H1 (cell line): Measurements from ENCODE around the gene CDH20. TPM values are rescaled to one million over a fixed set of nuclear protein-coding genes. Genes with fewer than 3 reads are reported as not detected.

Experiments
- CTCF ChIA-PET: fragments of 300-600 bp; sonication (Branson Sonifier 250); formaldehyde crosslinking; loops from one replicate; lab custom pipeline; 2021; ENCODE audit not compliant: partially characterized antibody; lab: Charles Lee
- POLR2A ChIA-PET: fragments of 300-600 bp; sonication (Branson Sonifier 250); formaldehyde crosslinking; loops from one replicate; lab custom pipeline; 2021; ENCODE audit warnings: inconsistent platforms; ENCODE audit not compliant: partially characterized antibody; lab: Charles Lee
- DNase-seq, 2 experiments: peaks; one replicate each; pipeline versions ENCODE4 v3.0.0 to v3.0.0-alpha.2; 2010 to 2022; ENCODE audit warnings: low spot score in 2 of 2, low read depth in 1 of 2, mixed read lengths in 1 of 2
- FAIRE-seq: peaks from 2 replicates; lab custom pipeline; 2011; peaks lifted over from hg19 to GRCh38; lab: Jason Lieb, UNC
- H2AFZ ChIP-seq: 2 replicates; pipeline ENCODE4 v1.8.1; 2012; ENCODE audit warnings: low read length, inconsistent platforms
- H2AK5ac ChIP-seq: 2 replicates; pipeline ENCODE4 v1.6.1; 2013; ENCODE audit warnings: low read depth, low read length
- H2BK120ac ChIP-seq: replicated peaks from 2 replicates; pipeline ENCODE3; 2013; ENCODE audit warnings: low read depth, low read length, inconsistent platforms
- H2BK12ac ChIP-seq: 2 replicates; pipeline ENCODE4 v1.6.1; 2013; ENCODE audit warnings: low read depth, low read length
- H2BK15ac ChIP-seq: 2 replicates; pipeline ENCODE4 v1.6.1; 2013; ENCODE audit warnings: low read length
- H2BK20ac ChIP-seq: 2 replicates; pipeline ENCODE4 v1.6.1; 2013; ENCODE audit warnings: low read length
- H2BK5ac ChIP-seq: 2 replicates; pipeline ENCODE4 v1.6.1; 2013; ENCODE audit warnings: low read depth, low read length
- H3K14ac ChIP-seq: 2 replicates; pipeline ENCODE4 v1.6.1; 2013; ENCODE audit warnings: inconsistent platforms; ENCODE audit not compliant: insufficient read length
- H3K18ac ChIP-seq: 2 replicates; pipeline ENCODE4 v1.6.1; 2013; ENCODE audit warnings: low read length; ENCODE audit errors: extremely low read depth
- H3K23ac ChIP-seq: 2 replicates; pipeline ENCODE4 v1.6.1; 2013; ENCODE audit warnings: inconsistent platforms; ENCODE audit not compliant: insufficient read length
- H3K23me2 ChIP-seq: 2 replicates; pipeline ENCODE4 v1.6.1; 2013; ENCODE audit warnings: low read depth, low read length
- H3K27ac ChIP-seq: 2 replicates; pipeline ENCODE4 v1.6.1; 2011; ENCODE audit warnings: low read depth, low read length, inconsistent platforms
- H3K27me3 ChIP-seq, 4 experiments: replicated peaks in 1 of 4; 1 replicate in 1 of 4; 2 replicates in 3 of 4; pipeline versions ENCODE4 v1.6.1 to v1.8.1; 2011 to 2013; ENCODE audit warnings: low read length in 3 of 4, mild to moderate bottlenecking in 3 of 4, inconsistent platforms in 2 of 4, mixed read lengths in 2 of 4, moderate library complexity in 1 of 4; ENCODE audit not compliant: control insufficient read depth in 3 of 4, insufficient read depth in 3 of 4; ENCODE audit errors: extremely low read depth in 1 of 4
- H3K36me3 ChIP-seq, 4 experiments: 2 replicates each; pipeline versions ENCODE4 v1.6.1 to v1.8.1; 2011 to 2013; ENCODE audit warnings: mild to moderate bottlenecking in 4 of 4, low read length in 3 of 4, moderate library complexity in 2 of 4, control low read depth in 1 of 4, inconsistent platforms in 1 of 4; ENCODE audit not compliant: insufficient read depth in 4 of 4, control insufficient read depth in 2 of 4
- H3K4ac ChIP-seq: replicated peaks from 2 replicates; pipeline ENCODE3; 2013; ENCODE audit warnings: low read length, low read depth, mixed read lengths, inconsistent platforms; ENCODE audit not compliant: insufficient read length
- H3K4me1 ChIP-seq, 4 experiments: replicated peaks in 1 of 4; 1 replicate in 1 of 4; 2 replicates in 3 of 4; pipeline versions ENCODE4 v1.6.1 to v1.8.1; 2011 to 2013; ENCODE audit warnings: low read length in 3 of 4, inconsistent platforms in 2 of 4, mixed read lengths in 1 of 4; ENCODE audit not compliant: insufficient read depth in 4 of 4, control insufficient read depth in 3 of 4
- H3K4me2 ChIP-seq, 2 experiments: 2 replicates each; pipeline versions ENCODE4 v1.6.1 to v1.8.1; 2011 to 2013; ENCODE audit warnings: low read depth in 2 of 2, low read length in 2 of 2, control low read depth in 1 of 2, inconsistent platforms in 1 of 2, mild to moderate bottlenecking in 1 of 2; ENCODE audit not compliant: insufficient read depth in 1 of 2
- H3K4me3 ChIP-seq, 4 experiments: fragments of 200-600, 300-600 bp in 1 of 4; sonication (generic), shearing (Covaris generic), sonication (Bioruptor Twin) in 1 of 4; 2 replicates each; pipeline versions ENCODE4 v1.5.1 to v1.8.1; 2011 to 2016; ENCODE audit warnings: low read length in 4 of 4, low read depth in 3 of 4, control low read depth in 2 of 4, inconsistent platforms in 2 of 4, mild to moderate bottlenecking in 2 of 4, mixed read lengths in 1 of 4, moderate library complexity in 1 of 4; ENCODE audit not compliant: insufficient read depth in 2 of 4; ENCODE audit errors: extremely low read depth in 1 of 4
- H3K56ac ChIP-seq: replicated peaks from 2 replicates; pipeline ENCODE3; 2013; ENCODE audit warnings: low read depth, mild to moderate bottlenecking, mixed read lengths, low read length, inconsistent platforms; ENCODE audit not compliant: insufficient read length
- H3K79me1 ChIP-seq: 2 replicates; pipeline ENCODE4 v1.6.1; 2013; ENCODE audit warnings: low read depth, low read length, control low read depth
- H3K79me2 ChIP-seq, 2 experiments: 2 replicates each; pipeline versions ENCODE4 v1.6.1 to v1.8.1; 2012 to 2013; ENCODE audit warnings: low read length in 2 of 2, mild to moderate bottlenecking in 2 of 2, inconsistent platforms in 1 of 2; ENCODE audit not compliant: insufficient read depth in 2 of 2, control insufficient read depth in 1 of 2
- H3K9ac ChIP-seq, 4 experiments: replicated peaks in 1 of 4; 1 replicate in 1 of 4; 2 replicates in 3 of 4; pipeline versions ENCODE4 v1.6.1 to v1.8.1; 2011 to 2013; ENCODE audit warnings: low read depth in 3 of 4, low read length in 3 of 4, control low read depth in 2 of 4, mild to moderate bottlenecking in 2 of 4, moderate library complexity in 2 of 4, inconsistent platforms in 1 of 4; ENCODE audit errors: extremely low read depth in 1 of 4
- H3K9me3 ChIP-seq, 2 experiments: 2 replicates each; pipeline versions ENCODE4 v1.6.1 to v1.8.1; 2012 to 2013; ENCODE audit warnings: mild to moderate bottlenecking in 2 of 2, moderate library complexity in 2 of 2, control low read depth in 1 of 2, inconsistent platforms in 1 of 2, low read depth in 1 of 2, low read length in 1 of 2, mixed read lengths in 1 of 2; ENCODE audit not compliant: insufficient read depth in 2 of 2
- H4K20me1 ChIP-seq, 2 experiments: replicated peaks in 1 of 2; 2 replicates each; pipeline versions ENCODE3 to v1.8.1; 2011 to 2013; ENCODE audit warnings: inconsistent platforms in 2 of 2, low read length in 2 of 2, mild to moderate bottlenecking in 1 of 2; ENCODE audit not compliant: insufficient read depth in 2 of 2, control insufficient read depth in 1 of 2
- H4K5ac ChIP-seq: 2 replicates; pipeline ENCODE4 v1.6.1; 2013; ENCODE audit warnings: low read length, low read depth, mixed read lengths, inconsistent platforms; ENCODE audit not compliant: insufficient read length
- H4K8ac ChIP-seq: 2 replicates; pipeline ENCODE4 v1.8.0; 2013; ENCODE audit warnings: mild to moderate bottlenecking, moderate library complexity, low read length, inconsistent platforms; ENCODE audit not compliant: insufficient read depth; ENCODE audit errors: extremely low read depth
- H4K91ac ChIP-seq: replicated peaks from 2 replicates; pipeline ENCODE3; 2013; ENCODE audit warnings: low read length, mixed read lengths, inconsistent platforms; ENCODE audit not compliant: insufficient read length
- CBX5 ChIP-seq: fragments of 300-800, 300-1000 bp; sonication (generic); IDR thresholded peaks from 2 replicates; pipeline ENCODE4 v1.7.1; 2016; ENCODE audit warnings: antibody characterized with exemption, low read length, low read depth
- CHD1 ChIP-seq: IDR thresholded peaks from 2 replicates; pipeline ENCODE4 v1.6.1; 2012; ENCODE audit warnings: low read depth, low read length, improper control_type of control experiment
- FOSL1 ChIP-seq: IDR thresholded peaks from 2 replicates; pipeline ENCODE4 v1.6.1; 2011; ENCODE audit warnings: mild to moderate bottlenecking, low read depth, low read length, moderate library complexity; ENCODE audit not compliant: insufficient read depth
- JUN ChIP-seq: IDR thresholded peaks from 2 replicates; pipeline ENCODE4 v1.6.1; 2011; ENCODE audit warnings: low read depth, mild to moderate bottlenecking, improper control_type of control experiment, low read length
- KDM5A ChIP-seq: fragments of 200-600 bp; IDR thresholded peaks from 2 replicates; pipeline ENCODE4 v1.7.1; 2012; ENCODE audit warnings: mild to moderate bottlenecking, low read length, inconsistent platforms, mixed read lengths
- NANOG ChIP-seq: IDR thresholded peaks from 2 replicates; pipeline ENCODE4 v1.6.1; 2011; ENCODE audit warnings: low read length, low read depth, mild to moderate bottlenecking, inconsistent platforms; ENCODE audit not compliant: insufficient read depth, poor library complexity, severe bottlenecking
- NRF1 ChIP-seq: IDR thresholded peaks from 2 replicates; pipeline ENCODE4 v1.6.1; 2011; ENCODE audit warnings: mild to moderate bottlenecking, low read depth, low read length, improper control_type of control experiment
- POLR2AphosphoS5 ChIP-seq: IDR thresholded peaks from 2 replicates; pipeline ENCODE4 v1.6.1; 2011; ENCODE audit warnings: low read depth, low read length
- TBP ChIP-seq: IDR thresholded peaks from 2 replicates; pipeline ENCODE4 v1.6.1; 2011; ENCODE audit warnings: low read depth, low read length, improper control_type of control experiment
- WGBS, 2 experiments: shearing (Covaris generic) in 1 of 2; methylation state at CpG; one replicate each; pipeline versions ENCODE4 v1.1.6 to v1.1.7; 2013 to 2015; ENCODE audit warnings: low lambda C conversion rate in 2 of 2, mixed read lengths in 2 of 2, inconsistent platforms in 1 of 2, low coverage in 1 of 2, missing lambda C conversion rate in 1 of 2; ENCODE audit not compliant: insufficient replicate concordance in 2 of 2, insufficient coverage in 1 of 2, insufficient read length in 1 of 2; ENCODE audit errors: extremely low coverage in 1 of 2, missing lambda C conversion rate in 1 of 2; 5-methylcytosine and 5-hydroxymethylcytosine counted together
- polyA plus RNA-seq, 7 experiments: library from polyadenylated mRNA; depleted of rRNA in 3 of 7; stranded (reverse) in 5 of 7; unstranded in 2 of 7; fragments of >200 nt in 5 of 7; fragments of 200-250 nt in 2 of 7; gene quantifications; 1 replicate in 5 of 7; 2 replicates in 1 of 7; 4 replicates in 1 of 7; pipeline versions ENCODE4 v1.2.1 to v1.2.3, GENCODE V29; 2011 to 2013; ENCODE audit warnings: missing spikeins in 2 of 7, mixed read lengths in 2 of 7
- total RNA-seq: library from RNA; stranded (reverse); fragmentation: NEBNext Ultra II Directional; extraction: Animal tissue kit (Norgen Biotek cat#: 25700); gene quantifications from 2 replicates; pipeline ENCODE4 v1.2.1, GENCODE V29; 2021
- TF ChIP-seq, protein P1 (sequence below): IDR thresholded peaks from 2 replicates; pipeline ENCODE4 v1.6.1; 2011; ENCODE audit warnings: low read depth, mild to moderate bottlenecking, low read length; ENCODE audit not compliant: insufficient read depth
- TF ChIP-seq, protein P2 (sequence below): IDR thresholded peaks from 2 replicates; pipeline ENCODE4 v1.6.1; 2012; ENCODE audit warnings: inconsistent platforms

Gene CDH20
- total and polyA plus RNA-seq, 2 of the 8 experiments (the other 6 are each of a cell fraction or from before 2014, with no cell fraction given), result 0.07 to 0.12 TPM

DNA sequence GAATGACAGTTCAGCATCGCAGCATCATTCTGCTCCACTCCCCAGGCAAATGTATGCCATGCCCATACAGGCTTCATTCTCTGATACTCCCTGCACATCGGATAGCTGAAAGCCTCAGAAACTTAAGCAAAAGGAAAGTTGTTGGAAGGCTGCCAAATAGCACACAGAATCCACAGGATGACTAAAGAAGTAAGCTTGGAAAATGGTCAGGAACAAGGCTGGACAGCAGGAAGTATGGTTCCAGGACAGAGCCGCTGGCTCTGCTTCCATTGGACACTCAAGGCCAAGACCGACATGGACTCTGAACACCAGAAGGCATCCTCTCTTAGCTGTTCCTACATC, 256.5 kb downstream of the CDH20 start:
- no peak overlapping the region for H3K14ac ChIP-seq
- H4K5ac ChIP-seq, result no peak overlapping the region
- no peaks in the 10 kb centered on the region for H3K9me3 ChIP-seq
- no peak overlapping the region for H3K27ac ChIP-seq
- no peaks in the 10 kb centered on the region for H4K20me1 ChIP-seq
- H2BK12ac ChIP-seq, result no peak overlapping the region
- 69% methylated on average over 4 of the region's 4 CpGs; no CpG with 5 or more reads in 1 of the 2 experiments for WGBS, 2 experiments
- H3K56ac ChIP-seq, result no peak overlapping the region
- no peak overlapping the region for H2BK5ac ChIP-seq
- no peaks in the 10 kb centered on the region for H3K36me3 ChIP-seq
- CTCF ChIA-PET, result interaction anchor here (0.9 to 1.5 kb wide), 5 partner anchors 8 to 311 kb away, joined by 3 to 4 read pairs (median 3); no protein-coding TSS in a partner anchor
- H4K91ac ChIP-seq, result no peak overlapping the region
- H3K23me2 ChIP-seq, result no peaks in the 10 kb centered on the region
- no peak overlapping the region for H4K8ac ChIP-seq
- TF ChIP-seq POLR2AphosphoS5 (no peak), NRF1 (no peak), KDM5A (no peak), FOSL1 (no peak), TBP (no peak), JUN (no peak), NANOG (no peak), CHD1 (no peak), CBX5 (no peak)
- TF ChIP-seq, protein P1, sequence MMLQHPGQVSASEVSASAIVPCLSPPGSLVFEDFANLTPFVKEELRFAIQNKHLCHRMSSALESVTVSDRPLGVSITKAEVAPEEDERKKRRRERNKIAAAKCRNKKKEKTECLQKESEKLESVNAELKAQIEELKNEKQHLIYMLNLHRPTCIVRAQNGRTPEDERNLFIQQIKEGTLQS, result no peak
- TF ChIP-seq, protein P2, sequence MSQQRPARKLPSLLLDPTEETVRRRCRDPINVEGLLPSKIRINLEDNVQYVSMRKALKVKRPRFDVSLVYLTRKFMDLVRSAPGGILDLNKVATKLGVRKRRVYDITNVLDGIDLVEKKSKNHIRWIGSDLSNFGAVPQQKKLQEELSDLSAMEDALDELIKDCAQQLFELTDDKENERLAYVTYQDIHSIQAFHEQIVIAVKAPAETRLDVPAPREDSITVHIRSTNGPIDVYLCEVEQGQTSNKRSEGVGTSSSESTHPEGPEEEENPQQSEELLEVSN, result no peak
- no peak overlapping the region for H2BK15ac ChIP-seq
- no peak overlapping the region for H2AK5ac ChIP-seq
- H3K79me2 ChIP-seq, result no peaks in the 10 kb centered on the region
- H3K9ac ChIP-seq, result no peak overlapping the region
- H2BK20ac ChIP-seq, result no peak overlapping the region
- no peak overlapping the region for H3K4ac ChIP-seq
- H3K4me1 ChIP-seq, result no peaks in the 10 kb centered on the region
- FAIRE-seq (no peak), DNase-seq (no peak)
- no peaks in the 10 kb centered on the region for H3K27me3 ChIP-seq
- H2BK120ac ChIP-seq, result no peak overlapping the region
- no peak overlapping the region for H3K4me2 ChIP-seq
- H3K18ac ChIP-seq, result no peak overlapping the region
- no peak overlapping the region for H2AFZ ChIP-seq
- H3K79me1 ChIP-seq, result no peaks in the 10 kb centered on the region
- POLR2A ChIA-PET, result no interaction called here
- no peak overlapping the region for H3K4me3 ChIP-seq
- H3K23ac ChIP-seq, result no peak overlapping the region
